ENCODE data around the gene ARF4.

- TF ChIP-seq CTCF (conservative IDR thresholded peaks at IDR 0.05; ENCODE audit: low read depth, low read length) (no peak), ELK1 (IDR thresholded peaks at IDR 0.05; ENCODE audit: borderline replicate concordance, low read depth, low read length) (no peak), CHD1 (IDR thresholded peaks at IDR 0.05; ENCODE audit: low read depth, low read length) (no peak), BHLHE40 (IDR thresholded peaks at IDR 0.05; ENCODE audit: low read depth, low read length) (no peak), POLR2A (IDR thresholded peaks at IDR 0.05; ENCODE audit: low read depth, low read length) (no peak), MAFK (IDR thresholded peaks at IDR 0.05; ENCODE audit: low read depth, low read length) (no peak), RAD21 (IDR thresholded peaks at IDR 0.05; ENCODE audit: low read length) (no peak), MAZ (IDR thresholded peaks at IDR 0.05; ENCODE audit: borderline replicate concordance, low read depth, low read length) (no peak), MXI1 (IDR thresholded peaks at IDR 0.05; ENCODE audit: borderline replicate concordance, low read depth, low read length) (no peak), RCOR1 (IDR thresholded peaks at IDR 0.05; ENCODE audit: insufficient replicate concordance, low read length) (no peak)
Observed at GRCh38 chr3:57617739-57618138, 20.6 kb upstream of the ARF4 start.

All from IMR-90 (cell line).